ENCODE results near the gene CNOT11.
"Not testable (repeated sequence)": the region's sequence is repeated elsewhere in the genome, so short reads cannot be mapped to it uniquely, and the experiment has no call there.

Gene CNOT11

DNA sequence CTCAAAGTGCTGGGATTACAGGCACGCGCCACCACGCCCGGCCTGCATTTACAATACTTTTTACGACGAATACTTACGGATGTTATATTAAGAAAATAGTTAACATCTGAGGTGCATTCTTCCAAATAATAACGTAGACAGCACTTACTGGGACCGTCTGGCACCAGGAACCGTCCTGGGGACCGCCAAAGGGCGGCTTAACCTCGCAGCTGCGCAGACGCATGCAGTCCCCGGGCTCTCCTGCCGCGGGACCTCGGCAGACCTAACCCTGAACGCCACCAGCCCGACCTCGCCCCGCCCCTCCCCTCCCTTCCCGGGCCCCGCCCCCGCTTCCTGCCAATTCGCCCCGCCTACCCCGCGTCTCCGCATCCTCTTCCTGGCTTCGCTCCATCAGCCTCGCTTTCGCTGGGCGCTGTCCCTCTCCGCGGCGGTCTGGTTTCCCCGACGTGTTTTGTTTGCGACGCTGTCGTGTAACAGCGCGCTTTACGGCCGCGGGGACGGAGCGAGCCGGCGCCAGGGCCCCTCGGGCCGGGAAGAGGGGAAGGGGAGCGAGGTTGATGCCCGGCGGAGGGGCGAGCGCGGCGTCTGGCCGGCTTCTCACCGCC is at the start of gene CNOT11:
TSS of gene CNOT11 (plus strand) at position 479 of the 605 bp plus-strand sequence. CDS start at position 558, 79 bp downstream.
- in situ Hi-C loops (cut with MboI; ENCODE audit: low pct_unique_long_range_greater_than_20kb, low sequenced_read_pairs), result no loop called here
- DNase-seq, result peak; percentile 92

DNA sequence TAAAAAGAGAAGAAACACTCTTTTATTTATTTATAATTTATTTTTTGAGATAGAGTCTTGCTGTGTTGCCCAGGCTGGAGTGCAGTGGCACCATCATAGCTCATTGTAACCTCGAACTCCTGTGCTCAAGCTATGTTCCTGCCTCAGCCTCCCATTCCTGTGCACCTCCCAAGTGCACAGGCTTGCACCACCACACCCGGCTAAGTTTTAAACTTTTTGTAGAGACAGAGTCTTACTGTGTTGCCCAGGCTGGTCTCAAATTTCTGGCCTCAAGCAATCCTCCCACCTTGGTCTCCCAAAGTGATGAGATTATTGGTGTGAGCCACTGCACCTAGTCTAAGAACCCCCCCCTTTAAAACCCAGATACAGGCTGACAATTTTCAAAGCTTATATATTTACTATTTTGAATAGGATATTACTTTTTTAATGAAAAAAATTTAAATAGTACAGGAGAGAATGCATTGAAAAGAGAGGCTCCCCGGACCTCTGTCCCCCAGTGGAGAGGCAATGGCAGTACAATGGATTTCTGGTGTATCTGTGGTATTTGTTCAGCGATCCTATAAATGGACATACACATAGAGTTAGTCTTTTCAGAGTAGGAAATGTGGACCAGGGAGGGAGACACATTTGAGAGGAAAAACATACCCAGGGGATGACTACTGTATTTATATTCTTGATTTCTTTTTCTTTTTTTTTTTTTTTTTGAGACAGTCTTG is 48.1 kb upstream of the CNOT11 start:
- no peak for DNase-seq
- in situ Hi-C loops (cut with MboI; ENCODE audit: low pct_unique_long_range_greater_than_20kb, low sequenced_read_pairs), result no loop called here

DNA sequence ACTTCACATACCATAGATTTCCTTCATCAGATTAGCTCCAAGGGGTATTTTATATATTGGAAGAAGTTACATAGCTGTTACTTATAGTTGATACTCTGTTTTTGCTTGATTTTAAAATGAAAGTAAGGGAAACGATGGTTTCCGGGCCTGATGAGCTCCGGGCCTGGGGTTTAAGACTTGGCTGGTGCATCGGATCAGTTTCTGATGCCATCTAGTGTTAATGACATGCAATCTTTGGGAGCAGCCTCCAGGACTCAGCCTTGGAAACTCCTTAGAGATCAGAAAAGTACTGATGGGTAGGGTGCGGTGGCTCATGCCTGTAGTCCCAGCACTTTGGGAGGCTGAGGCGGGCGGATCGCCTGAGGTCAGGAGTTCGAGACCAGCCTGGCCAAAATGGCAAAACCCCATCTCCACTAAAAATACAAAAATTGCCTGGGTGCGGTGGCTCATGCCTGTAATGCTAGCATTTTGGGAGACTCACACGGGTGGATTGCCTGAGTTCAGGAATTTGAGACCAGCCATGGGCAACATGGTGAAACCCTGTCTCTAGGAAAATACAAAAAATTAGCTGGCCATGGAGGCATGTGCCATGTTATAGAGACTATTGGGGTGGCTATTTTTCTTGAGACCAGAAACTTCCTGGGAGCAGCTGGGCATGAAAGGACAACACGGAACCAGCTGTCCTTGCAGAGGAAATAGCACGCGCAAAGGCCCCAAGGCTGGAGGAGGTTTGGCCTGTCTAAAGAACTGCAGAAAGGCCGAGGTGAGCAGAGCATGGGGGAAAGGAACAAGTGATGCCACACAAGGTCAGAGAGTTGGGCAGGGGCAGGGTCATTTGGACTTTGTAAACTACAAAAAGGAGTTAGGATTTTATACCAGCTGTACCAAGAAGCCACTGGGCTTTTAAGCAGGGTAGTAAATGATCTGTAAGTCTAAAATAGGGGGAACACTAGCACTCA is 46.9 kb upstream of the CNOT11 start:
- in situ Hi-C loops (cut with MboI; ENCODE audit: low pct_unique_long_range_greater_than_20kb, low sequenced_read_pairs), result no loop called here
- DNase-seq, result peak; percentile 68

DNA sequence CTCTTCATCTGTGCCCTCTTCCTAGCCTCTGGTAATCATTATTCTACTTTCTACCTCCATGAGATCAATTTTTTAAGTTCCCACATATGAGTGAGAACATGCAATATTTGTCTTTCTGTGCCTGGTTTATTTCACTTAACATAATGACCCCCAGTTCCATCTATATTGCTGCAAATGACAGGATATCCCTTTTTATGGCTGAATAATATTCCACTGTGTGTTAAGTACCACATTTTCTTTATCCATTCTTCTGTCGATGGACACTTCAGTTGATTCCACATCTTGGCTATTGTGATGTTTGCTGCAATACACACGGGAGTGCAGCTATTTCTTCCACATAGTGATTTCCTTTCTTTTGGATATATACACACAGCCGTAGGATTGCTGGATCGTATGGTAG is 43.9 kb upstream of the CNOT11 start:
- DNase-seq, result no peak
- in situ Hi-C loops (cut with MboI; ENCODE audit: low pct_unique_long_range_greater_than_20kb, low sequenced_read_pairs), result no loop called here

DNA sequence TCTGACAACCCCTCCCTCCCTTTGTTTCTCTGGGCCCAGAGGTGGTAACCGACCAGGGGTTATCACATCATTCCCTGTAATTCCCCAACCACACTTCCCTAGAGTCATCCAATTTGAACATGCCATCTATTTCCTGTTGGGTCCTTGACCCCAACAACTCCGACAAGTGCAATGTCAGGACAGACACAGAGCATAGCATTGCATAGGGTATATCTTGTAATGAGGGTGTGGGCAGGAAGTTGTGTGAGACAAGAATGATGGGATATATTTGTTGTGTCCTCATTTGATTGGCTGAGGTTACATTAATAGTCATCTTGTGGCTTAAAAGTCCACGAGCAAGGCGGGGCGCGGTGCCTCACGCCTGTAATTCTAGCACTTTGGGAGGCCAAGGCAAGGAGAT is 33.4 kb upstream of the CNOT11 start:
- no peak for DNase-seq
- in situ Hi-C loops (cut with MboI; ENCODE audit: low pct_unique_long_range_greater_than_20kb, low sequenced_read_pairs), result no loop called here

DNA sequence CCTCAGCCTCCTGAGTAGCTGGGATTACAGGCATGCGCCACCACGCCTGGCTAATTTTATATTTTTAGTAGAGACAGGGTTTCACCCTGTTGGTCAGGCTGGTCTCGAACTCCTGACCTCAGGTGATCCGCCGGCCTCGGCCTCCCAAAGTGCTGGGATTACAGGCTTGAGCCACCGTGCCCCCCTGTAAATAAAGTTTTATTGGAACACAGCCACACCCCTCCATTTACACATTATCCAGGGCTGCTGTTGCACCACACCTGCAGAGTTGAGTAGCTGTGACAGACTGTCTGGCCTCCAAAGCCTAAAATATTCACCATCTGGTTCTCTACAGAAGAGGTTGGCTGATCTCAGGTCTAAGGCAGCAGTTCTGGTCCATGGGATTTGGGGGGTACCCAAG is 32.6 kb upstream of the CNOT11 start:
- DNase-seq; in situ Hi-C loops (cut with MboI; ENCODE audit: low pct_unique_long_range_greater_than_20kb, low sequenced_read_pairs): not testable (repeated sequence)

DNA sequence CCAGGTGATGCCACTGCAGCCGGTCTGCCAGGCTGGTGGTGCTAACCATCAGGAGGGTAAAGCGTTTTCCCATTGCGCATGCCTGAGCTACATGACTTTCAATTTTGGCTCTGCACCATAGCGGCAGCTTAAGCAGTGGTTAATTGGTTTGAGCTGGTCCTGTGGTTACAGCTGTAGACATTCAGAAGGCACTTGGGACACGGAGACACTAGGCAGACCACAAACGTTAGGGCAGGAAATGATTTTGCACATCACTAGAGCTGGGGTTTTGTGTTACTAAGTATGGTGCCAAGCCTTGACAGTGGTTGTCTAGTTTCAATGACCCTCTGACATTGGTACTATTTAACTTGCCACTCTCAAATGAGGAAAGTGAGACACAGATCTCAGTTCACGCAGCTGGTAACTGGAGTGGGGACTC is 28.9 kb upstream of the CNOT11 start:
- peak; percentile 95 for DNase-seq
- in situ Hi-C loops (cut with MboI; ENCODE audit: low pct_unique_long_range_greater_than_20kb, low sequenced_read_pairs), result no loop called here

DNA sequence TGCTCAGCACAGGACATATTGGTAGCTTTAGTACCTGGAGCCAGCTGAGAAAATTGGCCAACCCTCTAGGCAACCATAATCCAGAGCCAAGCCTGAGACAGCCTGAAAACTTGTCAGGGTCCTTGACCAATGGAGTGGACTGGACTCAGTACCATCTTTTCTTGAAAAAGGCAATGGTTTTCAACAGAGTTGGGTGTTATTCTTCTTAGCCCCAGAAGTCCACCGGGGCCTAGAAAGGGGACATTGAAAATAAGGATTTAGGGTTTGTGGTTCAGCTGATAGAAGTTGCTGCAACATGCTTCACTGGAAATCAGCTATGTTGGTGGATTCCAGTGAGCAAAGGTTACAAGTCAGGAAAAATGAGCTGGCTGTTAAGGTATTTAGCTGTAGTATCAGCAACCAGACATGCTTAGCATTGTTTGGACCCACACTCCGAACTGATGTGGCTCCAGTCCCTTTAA is 22.1 kb upstream of the CNOT11 start:
- in situ Hi-C loops (cut with MboI; ENCODE audit: low pct_unique_long_range_greater_than_20kb, low sequenced_read_pairs), result no loop called here
- DNase-seq, result no peak

DNA sequence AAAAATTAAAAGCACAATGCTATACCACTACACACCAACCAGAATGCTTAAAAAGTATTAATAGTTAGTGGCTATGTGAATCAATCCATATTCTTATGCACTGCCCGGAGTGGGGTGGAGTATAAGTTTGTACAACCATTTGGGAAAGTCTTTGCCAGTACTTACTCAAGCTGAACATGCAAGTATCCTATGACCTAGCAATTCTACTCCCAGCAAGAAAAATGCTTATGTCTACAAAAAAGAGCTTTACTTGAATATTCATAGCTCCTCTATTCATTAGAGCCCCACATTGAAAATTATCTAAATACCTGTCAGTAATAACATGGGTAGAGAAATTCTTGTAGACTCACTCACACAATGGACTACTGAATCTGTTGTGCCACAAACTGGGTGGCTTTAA is 21.4 kb upstream of the CNOT11 start:
- in situ Hi-C loops (cut with MboI; ENCODE audit: low pct_unique_long_range_greater_than_20kb, low sequenced_read_pairs), result no loop called here
- no peak for DNase-seq

DNA sequence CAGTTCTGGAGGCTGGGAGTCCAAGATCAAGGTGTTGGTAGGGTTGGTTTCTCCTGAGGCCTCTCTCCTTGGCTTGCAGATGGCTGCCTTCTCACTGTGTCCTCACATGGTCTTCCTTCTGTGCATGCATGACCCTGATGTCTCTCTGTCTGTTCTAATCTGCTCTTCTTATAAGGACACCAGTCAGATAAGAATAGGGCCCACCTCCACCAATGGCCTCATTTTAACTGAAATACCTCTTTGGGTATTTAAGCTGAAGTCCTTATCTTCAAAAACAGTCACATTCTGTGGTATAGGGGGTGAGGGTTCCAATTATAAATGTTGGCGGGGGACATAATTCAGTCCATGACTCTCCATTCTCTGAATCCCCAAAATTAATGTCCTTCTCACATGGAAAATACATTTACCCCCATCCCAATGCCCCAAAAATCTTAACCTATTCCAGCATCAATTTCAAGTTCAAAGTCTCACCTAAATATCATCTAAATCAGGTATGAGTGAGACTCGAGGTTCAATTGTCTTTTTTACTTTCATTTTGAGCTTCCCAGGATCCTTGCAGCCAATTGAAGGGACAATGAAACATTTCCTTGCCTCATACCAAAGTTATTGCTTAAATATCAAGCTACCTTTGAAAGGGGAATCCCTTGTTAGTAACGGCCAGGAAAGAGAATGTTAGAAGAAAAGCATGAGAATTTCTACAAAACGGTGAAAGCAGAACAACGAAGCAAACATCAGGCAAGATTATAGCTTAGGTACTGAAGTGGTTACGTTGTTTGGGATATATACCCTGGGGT is 20.6 kb upstream of the CNOT11 start:
- no peak for DNase-seq
- in situ Hi-C loops (cut with MboI; ENCODE audit: low pct_unique_long_range_greater_than_20kb, low sequenced_read_pairs), result no loop called here

DNA sequence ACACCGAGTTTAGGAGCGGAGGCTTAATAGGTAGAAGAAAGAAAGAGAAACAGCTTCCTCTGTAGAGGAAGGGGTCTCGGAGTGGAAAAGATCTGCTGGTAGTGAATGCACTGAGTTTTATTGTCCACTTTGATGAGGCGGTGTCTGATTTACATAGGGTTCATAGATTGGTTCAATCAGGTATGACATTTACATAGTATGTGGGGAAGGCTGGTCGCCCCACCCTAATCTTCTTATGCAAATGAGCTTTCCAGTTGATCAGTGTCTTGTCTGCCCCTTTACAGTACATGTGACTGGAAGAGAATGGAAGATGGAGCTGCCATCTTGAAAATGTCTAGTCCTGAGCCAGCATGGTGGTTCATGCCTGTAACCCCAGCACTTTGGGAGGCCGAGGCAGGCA is 19.9 kb upstream of the CNOT11 start:
- no peak for DNase-seq
- in situ Hi-C loops (cut with MboI; ENCODE audit: low pct_unique_long_range_greater_than_20kb, low sequenced_read_pairs), result no loop called here

DNA sequence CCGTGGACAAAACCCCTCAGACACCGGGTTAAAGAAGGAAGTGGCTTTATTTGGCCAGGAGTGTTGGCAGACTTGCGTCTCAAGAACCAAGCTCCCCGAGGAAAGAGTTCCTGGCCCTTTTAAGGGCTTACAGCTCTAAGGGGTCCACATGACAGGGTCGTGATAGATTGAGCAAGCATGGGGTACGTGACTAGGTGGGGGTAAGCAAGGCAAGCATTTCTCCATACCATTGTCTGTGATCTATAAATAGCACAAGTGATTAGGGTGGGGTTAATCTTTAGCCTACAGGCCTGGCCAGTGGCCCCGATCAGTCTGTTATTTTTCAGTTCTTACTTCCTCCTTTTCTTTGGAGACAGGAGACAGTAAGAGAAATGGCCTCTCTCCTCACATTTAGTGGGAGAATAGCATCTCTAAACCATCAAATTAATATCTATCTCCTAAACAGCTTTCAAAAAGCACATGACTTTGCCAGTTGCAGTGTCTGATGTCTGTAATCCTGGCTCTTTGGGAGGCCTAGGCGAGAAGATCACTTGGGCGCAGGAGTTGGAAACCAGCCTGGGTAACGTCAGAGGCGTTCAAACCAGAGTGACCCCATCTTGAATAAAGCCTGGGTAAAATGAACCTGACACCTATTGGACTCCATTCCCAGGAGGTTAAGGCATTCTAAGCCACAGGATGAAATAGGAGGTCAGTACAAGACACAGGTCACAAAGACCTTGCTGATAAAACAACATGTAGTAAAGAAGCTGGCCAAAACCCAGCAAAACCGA is 18.3 kb upstream of the CNOT11 start:
- DNase-seq, result peak; percentile 45

DNA sequence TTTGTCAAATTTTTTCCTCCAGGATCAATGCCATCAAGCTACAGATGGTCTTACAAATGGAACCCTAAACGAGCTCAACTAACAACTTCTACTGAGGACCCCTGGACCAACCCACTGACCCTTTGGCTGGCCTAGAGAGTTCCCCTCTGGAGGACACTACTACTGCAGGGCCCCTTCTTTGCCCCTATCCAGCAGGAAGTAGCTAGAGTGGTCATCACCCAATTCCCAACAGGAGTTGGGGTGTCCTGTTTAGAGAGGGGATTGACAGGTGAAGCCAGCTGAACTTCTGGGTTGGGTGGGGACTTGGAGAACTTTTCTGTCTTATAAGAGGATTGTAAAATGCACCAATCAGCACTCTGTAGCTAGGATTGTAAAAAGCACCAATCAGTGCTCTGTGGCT is 16.7 kb upstream of the CNOT11 start:
- DNase-seq; in situ Hi-C loops (cut with MboI; ENCODE audit: low pct_unique_long_range_greater_than_20kb, low sequenced_read_pairs): not testable (repeated sequence)

More for the DNA sequence above, 18.3 kb upstream of the CNOT11 start:
- in situ Hi-C loops (cut with MboI; ENCODE audit: low pct_unique_long_range_greater_than_20kb, low sequenced_read_pairs), result no loop called here

DNA sequence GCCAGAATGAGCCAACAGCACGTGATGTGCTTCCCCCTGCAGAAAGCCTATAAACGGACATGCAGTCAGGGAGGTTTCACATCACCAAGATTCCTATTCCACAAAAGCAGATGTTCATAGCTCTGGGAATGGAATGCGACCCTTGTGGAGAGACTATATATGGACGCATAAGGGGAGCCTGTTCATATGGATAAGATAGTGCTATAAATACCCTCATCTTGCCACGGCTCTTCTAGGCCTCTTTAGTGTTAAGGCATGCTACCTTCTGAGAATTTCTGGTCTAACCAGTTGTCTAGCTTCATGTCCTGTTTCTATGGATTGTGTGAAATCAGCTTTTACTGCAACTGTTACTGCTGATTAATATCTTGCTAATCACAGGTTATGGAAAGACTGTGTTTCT is 14.7 kb upstream of the CNOT11 start:
- in situ Hi-C loops (cut with MboI; ENCODE audit: low pct_unique_long_range_greater_than_20kb, low sequenced_read_pairs); DNase-seq: not testable (repeated sequence)

DNA sequence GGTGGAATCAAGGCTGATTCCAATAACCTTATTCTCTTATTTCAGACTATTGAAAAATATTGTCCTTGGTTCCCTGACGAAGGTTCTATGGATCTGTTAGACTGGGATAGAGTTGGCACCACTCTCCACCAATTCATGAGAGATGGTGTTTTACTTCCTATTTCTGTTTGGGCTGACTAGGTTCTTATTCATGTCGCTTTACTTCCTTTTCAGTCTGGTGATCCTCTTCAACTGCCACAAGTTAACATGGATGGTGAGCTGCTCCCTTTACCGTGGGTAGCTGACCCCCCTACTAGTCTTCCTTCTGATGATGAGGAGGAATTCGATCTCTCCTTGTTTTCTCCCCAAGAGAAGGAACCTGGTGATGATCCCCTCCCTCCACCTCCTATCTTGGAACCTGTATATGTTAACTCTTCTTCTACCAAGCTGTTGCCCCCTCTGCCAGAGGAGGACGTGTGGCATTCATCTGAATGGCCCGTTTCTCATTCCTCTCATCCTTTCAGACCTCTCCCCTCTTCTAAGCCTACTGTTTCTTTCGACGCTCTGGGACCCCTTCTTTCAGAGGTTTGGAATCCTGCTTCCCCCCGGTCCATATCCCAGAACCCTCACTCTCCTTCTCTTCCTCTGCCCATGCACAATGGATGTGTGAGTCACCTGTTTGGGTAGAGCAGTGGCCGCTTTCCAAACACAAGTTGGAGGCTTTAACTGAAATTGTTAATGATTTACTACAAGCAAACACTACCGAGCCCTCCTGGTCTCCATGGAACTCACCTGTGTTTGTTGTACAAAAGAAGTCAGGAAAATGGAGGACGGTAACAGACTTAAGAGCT is 13.5 kb upstream of the CNOT11 start:
- DNase-seq, result no peak
- in situ Hi-C loops (cut with MboI; ENCODE audit: low pct_unique_long_range_greater_than_20kb, low sequenced_read_pairs), result no loop called here

DNA sequence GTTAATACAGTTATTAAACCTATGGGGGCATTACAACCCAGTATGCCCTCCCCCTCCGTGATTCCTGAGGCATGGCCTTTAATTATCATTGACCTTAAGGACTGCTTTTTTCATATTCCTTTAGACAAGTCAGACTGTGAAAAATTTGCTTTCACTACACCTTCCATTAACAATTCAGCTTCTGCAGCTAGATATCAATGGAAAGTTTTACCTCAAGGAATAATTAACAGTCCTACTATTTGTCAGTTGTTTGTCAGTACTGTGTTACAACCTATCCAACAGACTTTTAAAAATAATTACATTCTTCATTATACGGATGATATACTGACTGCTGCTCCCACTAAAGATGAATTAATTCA is 12.9 kb upstream of the CNOT11 start:
- DNase-seq; in situ Hi-C loops (cut with MboI; ENCODE audit: low pct_unique_long_range_greater_than_20kb, low sequenced_read_pairs): not testable (repeated sequence)

DNA sequence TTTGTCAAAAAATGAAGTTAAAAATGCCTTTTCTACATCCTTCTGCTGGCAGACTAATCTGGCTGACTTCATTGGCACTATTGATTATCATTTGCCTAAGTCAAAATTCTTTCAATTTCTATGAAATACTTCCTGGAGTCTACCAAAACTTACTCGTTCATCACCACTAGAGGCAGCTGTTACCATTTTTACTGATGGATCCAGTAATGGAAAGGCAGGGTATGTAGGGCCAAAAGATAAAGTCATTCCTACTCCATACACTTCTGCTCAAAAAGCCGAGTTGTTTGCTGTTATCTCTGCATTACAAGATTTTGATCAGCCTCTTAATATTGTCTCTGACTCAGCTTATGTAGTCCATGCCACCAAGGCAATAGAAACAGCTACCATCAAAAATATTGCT is 12.0 kb upstream of the CNOT11 start:
- peak; percentile 23 for DNase-seq
- in situ Hi-C loops (cut with MboI; ENCODE audit: low pct_unique_long_range_greater_than_20kb, low sequenced_read_pairs), result not testable (repeated sequence)

DNA sequence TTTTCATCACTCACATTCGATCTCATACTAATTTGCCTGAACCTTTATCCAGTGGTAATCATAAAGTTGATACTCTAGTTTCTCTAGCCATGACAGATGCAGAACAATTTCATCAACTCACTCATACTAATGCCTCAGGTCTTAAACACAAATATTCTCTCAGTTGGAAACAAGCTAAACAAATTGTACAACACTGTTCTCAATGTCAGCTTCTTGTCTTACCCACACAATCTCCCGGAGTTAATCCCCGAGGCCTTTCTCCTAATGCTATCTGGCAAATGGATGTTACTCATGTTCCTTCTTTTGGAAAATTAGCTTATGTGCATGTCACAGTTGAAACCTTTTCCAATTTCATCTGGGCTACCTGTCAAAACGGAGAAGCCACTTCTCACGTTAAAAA is 11.5 kb upstream of the CNOT11 start:
- in situ Hi-C loops (cut with MboI; ENCODE audit: low pct_unique_long_range_greater_than_20kb, low sequenced_read_pairs), result no loop called here
- no peak for DNase-seq
